HG03097 (cell line): ENCODE results near the gene TSPEAR.
"Not testable (repeated sequence)": the region's sequence is repeated elsewhere in the genome, so short reads cannot be mapped to it uniquely, and the experiment has no call there.

Source experiments
- ATAC-seq: cut with Tn5 transposase; IDR thresholded peaks from one replicate; pipeline ENCODE4 v1.9.1; 2021; ENCODE audit not compliant: unreplicated experiment, low FRiP score

The TSPEAR gene

GRCh38 chr21:44657635-44658540, 53.5 kb downstream of the TSPEAR start, which contains the start of gene KRTAP12-3:
KRTAP12-3 (plus strand) TSS chr21:44657932; CDS start chr21:44657980, 48 bp downstream.
- no peak for ATAC-seq

- ATAC-seq, result no peak
These were observed 54.5 kb downstream of the TSPEAR start for GRCh38 chr21:44656868-44657267.

DNA sequence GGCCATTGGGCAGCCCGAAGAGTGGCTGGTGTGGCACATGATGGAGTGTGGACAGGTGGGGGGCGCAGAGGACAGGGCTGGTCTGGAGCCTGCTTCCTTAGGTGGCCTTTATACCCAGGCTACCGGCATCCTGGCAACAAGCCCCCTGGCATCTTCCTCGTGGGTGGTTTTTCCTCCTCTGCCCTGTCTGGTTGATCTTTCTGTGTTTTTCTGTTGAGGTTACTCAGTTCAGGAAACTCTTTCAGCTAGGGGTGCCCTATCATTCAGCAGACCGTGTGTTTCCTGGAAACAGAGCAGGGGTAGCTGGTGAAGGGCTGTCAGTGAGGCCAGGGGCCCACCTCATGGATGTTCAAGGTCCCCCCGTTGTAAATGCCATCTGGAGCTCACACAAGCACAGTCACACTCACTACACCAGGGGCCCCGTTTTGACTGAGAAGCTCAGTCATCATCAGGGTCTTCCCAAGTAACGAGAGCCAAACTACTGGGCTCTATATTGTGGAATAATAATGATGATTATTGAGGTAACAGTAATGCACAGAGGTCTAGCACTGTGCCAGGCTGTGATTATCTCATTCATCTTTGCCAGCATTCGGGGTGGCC, 56.7 kb downstream of the TSPEAR start, which contains the start of gene KRTAP12-4:
TSS of gene KRTAP12-4 (minus strand) at position 84 of the 600 bp plus-strand sequence. CDS start at position 39, 45 bp downstream.
- no peak for ATAC-seq

GRCh38 chr21:44653656-44654575, 57.5 kb downstream of the TSPEAR start:
- no peak for ATAC-seq

DNA sequence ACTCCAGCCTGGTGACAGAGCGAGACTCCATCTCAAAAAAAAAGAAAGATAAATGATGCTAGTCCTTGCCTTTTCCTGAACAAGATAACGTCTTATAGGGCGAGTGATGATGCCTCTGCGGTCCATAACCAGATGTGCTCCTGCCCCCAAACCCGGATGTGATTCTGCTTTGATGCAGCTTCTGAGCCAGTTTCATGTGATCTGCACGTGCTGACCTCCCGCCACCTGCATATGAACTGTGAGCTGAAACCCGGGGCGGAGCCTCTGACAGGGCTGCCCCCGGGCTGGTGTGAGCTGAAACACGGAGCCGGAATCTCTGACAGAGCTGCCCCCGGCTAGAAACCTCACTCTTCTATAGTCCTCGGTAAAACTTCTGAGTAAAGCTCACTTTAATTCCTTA, 58.2 kb downstream of the TSPEAR start:
- ATAC-seq, result no peak

DNA sequence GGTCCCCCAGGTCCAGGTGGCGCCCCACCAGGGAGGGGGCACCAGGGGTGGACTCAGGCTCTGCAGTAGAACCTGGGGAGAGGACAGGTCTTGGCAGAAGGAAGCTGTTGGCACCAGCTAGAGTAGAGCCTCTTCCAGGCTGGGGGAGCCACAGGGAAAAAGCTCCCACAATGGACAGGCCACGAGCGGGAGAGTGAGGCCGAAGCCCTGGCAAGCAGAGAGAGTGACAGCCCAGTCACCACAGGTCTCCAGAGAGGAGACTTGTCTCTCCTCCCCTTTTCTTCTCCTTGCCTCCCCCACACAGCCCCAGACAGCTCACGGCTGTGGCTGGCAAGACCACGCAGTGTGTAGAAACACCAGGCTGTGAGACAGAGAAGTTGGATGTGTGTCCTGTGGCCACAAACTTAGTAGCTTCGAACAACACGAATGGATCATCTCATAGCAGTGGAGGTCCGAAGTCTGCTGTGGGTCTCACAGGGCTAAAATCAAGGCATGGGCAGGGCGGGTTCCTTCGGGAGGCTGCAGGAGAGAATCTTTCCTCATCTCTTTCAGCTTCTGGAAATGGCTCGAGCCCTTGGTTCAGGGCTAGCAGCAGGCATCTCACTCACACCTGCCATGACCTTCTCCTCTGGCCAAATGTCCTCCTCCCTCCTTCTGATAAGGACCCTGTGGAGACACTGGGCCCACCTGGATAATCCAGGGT, 60.2 kb downstream of the TSPEAR start:
- no peak for ATAC-seq

GRCh38 chr21:44650265-44650972, 61.0 kb downstream of the TSPEAR start:
- ATAC-seq, result no peak

GRCh38 chr21:44649521-44650100, 61.8 kb downstream of the TSPEAR start:
- no peak for ATAC-seq

DNA sequence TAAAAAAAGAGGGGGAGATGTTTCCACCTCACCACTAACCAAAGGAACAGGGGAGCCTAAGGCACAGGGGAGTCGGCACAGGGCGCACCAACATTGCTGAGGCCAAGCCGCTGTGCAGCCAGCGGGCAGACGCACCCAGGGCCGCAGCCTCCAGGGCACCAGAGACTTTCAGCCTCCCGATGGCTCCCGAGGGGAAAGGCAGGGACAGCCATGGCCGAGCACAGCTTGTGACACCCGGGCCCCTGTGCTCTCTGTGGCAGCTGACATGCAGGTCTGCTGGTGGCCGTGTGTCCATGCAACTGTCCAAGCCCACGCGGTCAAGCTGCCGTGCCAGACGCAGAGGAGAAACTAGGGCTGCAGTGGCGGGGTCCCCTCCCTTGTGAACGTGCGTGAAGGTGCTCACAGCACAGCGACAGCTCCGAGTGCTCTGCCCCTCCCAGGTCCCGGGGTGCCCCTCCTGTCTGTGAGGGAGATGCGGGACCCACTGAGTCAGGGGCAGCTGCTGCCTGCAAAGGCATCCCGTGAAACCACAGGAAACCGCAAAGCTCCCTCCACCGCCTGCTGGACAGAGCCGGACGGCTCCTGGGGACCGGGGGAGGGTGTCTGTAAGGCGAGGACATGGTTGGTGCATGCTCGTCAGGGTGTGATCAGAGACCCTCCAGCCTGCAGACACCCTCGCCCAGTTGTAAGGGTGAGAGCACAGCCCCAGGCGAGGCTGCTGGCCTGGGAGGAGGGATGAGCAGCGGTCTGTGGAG, 62.6 kb downstream of the TSPEAR start:
- no peak for ATAC-seq

DNA sequence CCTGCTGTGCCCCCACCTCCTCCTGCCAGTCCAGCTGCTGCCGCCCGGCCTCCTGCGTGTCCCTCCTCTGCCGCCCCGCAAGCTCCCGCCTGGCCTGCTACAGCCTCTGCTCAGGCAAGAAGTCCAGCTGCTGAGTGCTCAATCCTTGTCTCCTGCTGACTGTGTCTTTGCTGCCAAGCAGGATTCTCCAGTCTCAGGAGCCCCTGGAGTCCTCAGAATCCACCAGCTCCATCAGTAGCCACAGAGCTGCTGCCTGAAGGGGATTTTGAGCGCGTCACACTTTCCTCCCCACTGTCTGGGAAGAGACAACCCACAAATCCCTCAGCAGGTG, 64.2 kb downstream of the TSPEAR start:
- no peak for ATAC-seq

- ATAC-seq, result not testable (repeated sequence)
These were observed 64.8 kb downstream of the TSPEAR start, which contains the start of gene KRTAP10-11 for GRCh38 chr21:44646366-44647221. KRTAP10-11 (plus strand) TSS chr21:44646414; CDS start chr21:44646459, 45 bp downstream.

GRCh38 chr21:44644878-44645277, 66.5 kb downstream of the TSPEAR start:
- ATAC-seq, result no peak

DNA sequence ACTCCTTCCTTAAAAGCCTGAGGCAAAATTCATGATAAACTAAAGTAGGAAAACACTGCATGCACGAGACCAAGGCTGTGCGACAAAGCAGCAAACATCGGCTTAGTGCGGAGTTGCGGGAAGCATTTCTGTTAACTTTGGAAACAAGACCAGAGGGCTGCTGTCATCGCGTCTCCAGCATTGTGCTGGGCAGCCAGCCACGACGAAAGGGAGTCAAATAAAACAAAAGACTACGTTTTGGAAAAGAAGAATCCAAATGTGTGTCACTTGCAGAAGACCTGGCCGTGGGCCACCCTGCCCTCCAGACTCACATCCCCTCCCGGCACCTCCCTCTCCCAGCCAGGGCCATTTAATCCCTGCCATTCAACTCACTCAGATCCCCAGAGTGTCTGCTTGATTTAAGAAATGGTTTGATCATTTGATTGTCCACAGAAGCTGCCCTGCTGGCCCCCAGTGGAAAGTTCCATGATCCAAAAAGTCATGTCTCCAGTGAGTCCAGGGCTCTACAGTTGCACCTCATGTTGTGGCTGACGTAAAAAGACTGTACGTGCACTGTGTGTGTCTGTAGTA, 67.5 kb downstream of the TSPEAR start:
- no peak for ATAC-seq

GRCh38 chr21:44640761-44641160, 70.6 kb downstream of the TSPEAR start:
- ATAC-seq, result no peak

DNA sequence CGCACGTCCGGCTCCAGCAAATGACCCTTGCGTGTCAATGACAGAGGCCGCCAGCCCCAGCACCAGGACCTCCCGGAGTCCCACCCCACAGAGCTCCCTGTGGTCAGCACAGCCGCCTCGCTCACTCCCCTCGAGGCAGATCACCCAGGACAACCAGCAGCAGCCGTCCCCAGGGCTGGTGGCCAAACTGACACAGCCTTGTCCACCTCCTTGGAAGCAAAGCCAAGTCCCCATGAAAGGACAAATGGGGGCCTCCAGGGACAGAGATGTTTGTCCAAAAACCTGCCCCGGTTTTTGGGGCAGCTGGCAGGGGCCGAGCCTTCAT, 72.1 kb downstream of the TSPEAR start:
- ATAC-seq, result no peak

DNA sequence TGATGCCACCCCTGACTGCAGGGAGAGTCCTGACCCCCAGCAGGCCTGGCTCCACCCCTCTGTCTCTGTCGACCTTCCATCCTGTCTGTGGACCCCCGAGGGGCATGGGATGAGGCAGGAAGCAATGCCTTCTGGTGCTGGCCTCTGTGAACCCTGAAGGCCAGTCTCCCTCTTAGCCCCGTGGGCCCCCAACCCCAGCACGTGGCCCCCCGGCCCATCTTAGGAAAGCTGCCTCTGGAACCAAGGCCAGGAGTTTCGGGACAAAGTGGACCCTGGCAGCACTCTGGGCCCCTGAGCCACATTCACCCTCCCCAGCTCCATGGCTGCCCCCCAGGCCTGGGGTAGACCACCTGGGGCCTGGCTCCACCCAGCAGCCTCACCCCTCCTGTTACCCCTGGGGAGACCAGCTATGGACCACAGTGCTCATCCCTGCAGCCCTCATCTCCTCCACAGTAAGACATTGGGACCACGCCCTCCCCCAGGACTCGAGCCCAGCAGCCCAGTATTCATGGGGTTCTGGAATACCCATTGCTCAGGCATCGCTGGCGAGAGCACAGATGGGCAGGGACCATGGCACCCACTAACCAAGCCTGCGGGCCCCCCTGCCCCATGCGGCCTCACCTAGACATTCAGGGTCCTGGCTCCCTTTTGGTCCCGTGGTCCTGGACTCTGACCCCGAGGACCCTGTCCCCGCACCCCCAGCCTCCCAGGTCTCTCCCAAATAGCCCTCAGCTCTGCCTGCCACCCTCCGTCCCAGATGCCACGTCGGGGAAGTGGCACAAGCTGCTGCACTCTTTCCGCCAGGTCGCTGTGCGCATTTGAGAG, 72.7 kb downstream of the TSPEAR start:
- not testable (repeated sequence) for ATAC-seq
